HCT116 (cell line): ENCODE data around the gene APEX2. TPM values are rescaled to one million over a fixed set of nuclear protein-coding genes. Genes with fewer than 3 reads are reported as not detected.

Experiments
- ATAC-seq: fragments of 200-7000 bp; cut with Tn5 transposase; 2 replicates; pipeline ENCODE4 v1.9.1; 2020; ENCODE audit warnings: mild to moderate bottlenecking, moderate library complexity
- Bru-seq: library from RNA; stranded (reverse); fragments of 400-500 nt; gene quantifications from one replicate; lab custom pipeline; 2021; lab: Mats Ljungman, UMichigan
- BruChase-seq, 2 experiments: library from RNA; stranded (reverse); fragments of 400-500 nt; gene quantifications; one replicate each; lab custom pipeline; 2021; lab: Mats Ljungman, UMichigan
- BruUV-seq: library from RNA; stranded (reverse); fragments of 400-500 nt; replicated peaks from 2 replicates; lab custom pipeline; 2021; lab: Mats Ljungman, UMichigan
- CTCF ChIA-PET: fragments of 300-600 bp; sonication (Branson Sonifier 250); formaldehyde crosslinking; loops from one replicate; lab custom pipeline; 2021; ENCODE audit warnings: antibody characterized with exemption; lab: Charles Lee
- POLR2A ChIA-PET: fragments of 300-600, 350-600 bp; sonication (Branson Sonifier 250); formaldehyde crosslinking; loops from one replicate; lab custom pipeline; 2021; ENCODE audit warnings: antibody characterized with exemption; lab: Charles Lee
- RAD21 ChIA-PET, 2 experiments: fragments of 300-600 bp; sonication (Branson Sonifier 250); formaldehyde crosslinking; loops; one replicate each; lab custom pipeline; 2023; ENCODE audit warnings: low total read pairs in 2 of 2; ENCODE audit not compliant: uncharacterized antibody in 2 of 2, unreplicated experiment in 2 of 2, low non-redundant PET in 1 of 2; lab: Charles Lee
- DNase-seq: peaks from one replicate; pipeline ENCODE4 v3.0.0-alpha.2; 2010; ENCODE audit warnings: low read depth, low spot score
- H2AFZ ChIP-seq: fragments of 200-600 bp; shearing (Covaris generic), sonication (generic); 2 replicates; pipeline ENCODE4 v1.6.1; 2017; ENCODE audit warnings: low read depth, mixed run types, mixed read lengths, antibody characterized with exemption, low read length; ENCODE audit not compliant: poor library complexity, severe bottlenecking
- H3K27ac ChIP-seq: 2 replicates; pipeline ENCODE4 v1.5.1; 2012; ENCODE audit warnings: low read depth, low read length
- H3K27me3 ChIP-seq: fragments of 200-600 bp; sonication (generic); 2 replicates; pipeline ENCODE4 v1.6.1; 2016; ENCODE audit warnings: mixed run types, low read length, mixed read lengths; ENCODE audit not compliant: insufficient read depth
- H3K36me3 ChIP-seq, 2 experiments: fragments of 200-500 bp in 1 of 2; fragments of 200-600 bp in 1 of 2; sonication (Bioruptor generic) in 1 of 2; sonication (generic) in 1 of 2; 2 replicates each; pipeline versions ENCODE4 v1.5.1 to v1.6.1; 2014 to 2016; ENCODE audit warnings: low read length in 2 of 2, inconsistent platforms in 1 of 2, mixed read lengths in 1 of 2, mixed run types in 1 of 2; ENCODE audit not compliant: insufficient read depth in 2 of 2, control insufficient read depth in 1 of 2
- H3K4me1 ChIP-seq, 2 experiments: fragments of 200-600 bp in 1 of 2; sonication (generic) in 1 of 2; 2 replicates each; pipeline versions ENCODE4 v1.5.1 to v1.6.1; 2012 to 2017; ENCODE audit warnings: low read length in 2 of 2, inconsistent platforms in 1 of 2, mild to moderate bottlenecking in 1 of 2, mixed read lengths in 1 of 2, mixed run types in 1 of 2, moderate library complexity in 1 of 2; ENCODE audit not compliant: insufficient read depth in 2 of 2, control insufficient read depth in 1 of 2
- H3K4me2 ChIP-seq: fragments of 200-600 bp; sonication (generic); 2 replicates; pipeline ENCODE4 v1.6.1; 2017; ENCODE audit warnings: mixed run types, low read length, mixed read lengths
- H3K4me3 ChIP-seq, 2 experiments: fragments of 200-600 bp in 1 of 2; sonication (generic) in 1 of 2; replicated peaks in 1 of 2; 2 replicates each; pipeline ENCODE4 v1.5.1; 2011 to 2016; ENCODE audit warnings: low read length in 2 of 2, control low read depth in 1 of 2, low read depth in 1 of 2, mild to moderate bottlenecking in 1 of 2, mixed read lengths in 1 of 2, mixed run types in 1 of 2
- H3K79me2 ChIP-seq: fragments of 200-600 bp; sonication (generic); 2 replicates; pipeline ENCODE4 v1.6.1; 2017; ENCODE audit warnings: mild to moderate bottlenecking, mixed run types, low read length, moderate library complexity, mixed read lengths; ENCODE audit not compliant: insufficient read depth
- H3K9ac ChIP-seq: fragments of 200-600 bp; sonication (generic); 2 replicates; pipeline ENCODE4 v1.6.1; 2016; ENCODE audit warnings: low read length, mixed read lengths
- H3K9me2 ChIP-seq: fragments of 200-600 bp; sonication (generic), shearing (Covaris generic); 2 replicates; pipeline ENCODE4 v1.6.1; 2017; ENCODE audit warnings: mixed run types, mild to moderate bottlenecking, moderate library complexity; ENCODE audit not compliant: insufficient read depth
- H3K9me3 ChIP-seq, 2 experiments: fragments of 200-500 bp in 1 of 2; fragments of 200-600 bp in 1 of 2; sonication (Bioruptor generic) in 1 of 2; sonication (generic) in 1 of 2; 2 replicates each; pipeline ENCODE4 v1.6.1; 2014 to 2017; ENCODE audit warnings: low read length in 2 of 2, mixed read lengths in 2 of 2, inconsistent platforms in 1 of 2, low read depth in 1 of 2, mild to moderate bottlenecking in 1 of 2, mixed run types in 1 of 2, moderate library complexity in 1 of 2; ENCODE audit not compliant: control insufficient read depth in 1 of 2, insufficient read depth in 1 of 2
- H4K20me1 ChIP-seq: fragments of 200-600 bp; sonication (generic), shearing (Covaris generic); 2 replicates; pipeline ENCODE4 v1.6.1; 2017; ENCODE audit warnings: mixed run types, mild to moderate bottlenecking, moderate library complexity; ENCODE audit not compliant: insufficient read depth
- CBX3 ChIP-seq: IDR thresholded peaks from 2 replicates; pipeline ENCODE4 v1.6.1; 2012; ENCODE audit warnings: low read depth
- EGR1 ChIP-seq: IDR thresholded peaks from 2 replicates; pipeline ENCODE4 v1.6.1; 2012; ENCODE audit warnings: low read depth
- ELF1 ChIP-seq: IDR thresholded peaks from 2 replicates; pipeline ENCODE4 v1.6.1; 2012; ENCODE audit warnings: low read depth, borderline replicate concordance
- EZH2 ChIP-seq: fragments of 200-600 bp; sonication (generic); IDR thresholded peaks from 2 replicates; pipeline ENCODE4 v1.6.1; 2017; ENCODE audit warnings: antibody characterized with exemption, mixed run types
- EZH2phosphoT487 ChIP-seq: fragments of 200-600 bp; IDR thresholded peaks from 2 replicates; pipeline ENCODE4 v1.6.1; 2018; ENCODE audit warnings: antibody characterized with exemption, borderline replicate concordance
- RAD21 ChIP-seq: IDR thresholded peaks from 2 replicates; pipeline ENCODE4 v1.6.1; 2012; ENCODE audit warnings: low read depth, mild to moderate bottlenecking
- SIN3A ChIP-seq: IDR thresholded peaks from 2 replicates; pipeline ENCODE4 v1.6.1; 2012; ENCODE audit warnings: low read depth
- SP1 ChIP-seq: IDR thresholded peaks from 2 replicates; pipeline ENCODE4 v1.6.1; 2012; ENCODE audit warnings: low read depth
- TCF7L2 ChIP-seq: IDR thresholded peaks from 2 replicates; pipeline ENCODE4 v1.7.0; 2011; ENCODE audit warnings: borderline replicate concordance, inconsistent platforms; ENCODE audit not compliant: insufficient read depth, insufficient read length; ENCODE audit errors: extremely low read depth
- ZFX ChIP-seq: fragments of 450-650 bp; IDR thresholded peaks from 2 replicates; pipeline ENCODE4 v1.6.1; 2017
- intact Hi-C: fragments of 100-400 bp; cut with micrococcal nuclease; formaldehyde crosslinking; loops from 2 replicates; pipeline ENCODE4 v1.10.0; 2022
- long read RNA-seq: library from polyadenylated mRNA; unstranded; transcript quantifications from one replicate; pipeline ENCODE4 v2.0.0, GENCODE V29; 2021; ENCODE audit not compliant: unreplicated experiment
- polyA plus RNA-seq: library from polyadenylated mRNA; unstranded; fragments of >200 nt; gene quantifications from 2 replicates; pipeline ENCODE4 v1.2.1, GENCODE V29; 2012; ENCODE audit warnings: missing spikeins
- total RNA-seq: library from RNA; stranded (reverse); gene quantifications from one replicate; pipeline ENCODE4 v1.2.1, GENCODE V29; 2021; ENCODE audit not compliant: unreplicated experiment
- TF ChIP-seq, protein P1 (sequence below), 3 experiments: fragments of 200-600 bp in 1 of 3; sonication (generic) in 1 of 3; IDR thresholded peaks in 2 of 3; conservative IDR thresholded peaks in 1 of 3; 2 replicates each; pipeline ENCODE4 v1.5.1; 2012 to 2017; ENCODE audit warnings: low read depth in 2 of 3, low read length in 2 of 3, antibody characterized with exemption in 1 of 3, borderline replicate concordance in 1 of 3, control low read depth in 1 of 3, mild to moderate bottlenecking in 1 of 3, mixed read lengths in 1 of 3, mixed run types in 1 of 3, moderate library complexity in 1 of 3; ENCODE audit not compliant: insufficient read depth in 1 of 3
- TF ChIP-seq, protein P2 (sequence below): IDR thresholded peaks from 2 replicates; pipeline ENCODE4 v1.6.1; 2012
- TF ChIP-seq, protein P3 (sequence below): IDR thresholded peaks from 2 replicates; pipeline ENCODE4 v1.6.1; 2011; ENCODE audit warnings: mild to moderate bottlenecking, low read length, moderate library complexity; ENCODE audit not compliant: insufficient replicate concordance; ENCODE audit errors: extremely low read depth

APEX2 gene, protein sequence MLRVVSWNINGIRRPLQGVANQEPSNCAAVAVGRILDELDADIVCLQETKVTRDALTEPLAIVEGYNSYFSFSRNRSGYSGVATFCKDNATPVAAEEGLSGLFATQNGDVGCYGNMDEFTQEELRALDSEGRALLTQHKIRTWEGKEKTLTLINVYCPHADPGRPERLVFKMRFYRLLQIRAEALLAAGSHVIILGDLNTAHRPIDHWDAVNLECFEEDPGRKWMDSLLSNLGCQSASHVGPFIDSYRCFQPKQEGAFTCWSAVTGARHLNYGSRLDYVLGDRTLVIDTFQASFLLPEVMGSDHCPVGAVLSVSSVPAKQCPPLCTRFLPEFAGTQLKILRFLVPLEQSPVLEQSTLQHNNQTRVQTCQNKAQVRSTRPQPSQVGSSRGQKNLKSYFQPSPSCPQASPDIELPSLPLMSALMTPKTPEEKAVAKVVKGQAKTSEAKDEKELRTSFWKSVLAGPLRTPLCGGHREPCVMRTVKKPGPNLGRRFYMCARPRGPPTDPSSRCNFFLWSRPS
- total RNA-seq (28.2 TPM), Bru-seq, nascent RNA (percentile 81 among the genes with signal in this experiment), BruChase-seq, experiment 1, labeled RNA remaining after a 6-hour chase (percentile 79 among the genes with signal in this experiment), BruChase-seq, experiment 2, labeled RNA remaining after a 2-hour chase (percentile 88 among the genes with signal in this experiment)
- polyA plus RNA-seq, result 24.8 and 25.2 TPM in 2 replicates
- long read RNA-seq, transcript APEX2-201 (6 exons, 3,245 nt), result major isoform, 34 of 43 reads
- long read RNA-seq, partial matches to known transcripts, result 7 of 43 reads
- long read RNA-seq, other reads (novel, unspliced or antisense), result 1 of 43 reads

DNA sequence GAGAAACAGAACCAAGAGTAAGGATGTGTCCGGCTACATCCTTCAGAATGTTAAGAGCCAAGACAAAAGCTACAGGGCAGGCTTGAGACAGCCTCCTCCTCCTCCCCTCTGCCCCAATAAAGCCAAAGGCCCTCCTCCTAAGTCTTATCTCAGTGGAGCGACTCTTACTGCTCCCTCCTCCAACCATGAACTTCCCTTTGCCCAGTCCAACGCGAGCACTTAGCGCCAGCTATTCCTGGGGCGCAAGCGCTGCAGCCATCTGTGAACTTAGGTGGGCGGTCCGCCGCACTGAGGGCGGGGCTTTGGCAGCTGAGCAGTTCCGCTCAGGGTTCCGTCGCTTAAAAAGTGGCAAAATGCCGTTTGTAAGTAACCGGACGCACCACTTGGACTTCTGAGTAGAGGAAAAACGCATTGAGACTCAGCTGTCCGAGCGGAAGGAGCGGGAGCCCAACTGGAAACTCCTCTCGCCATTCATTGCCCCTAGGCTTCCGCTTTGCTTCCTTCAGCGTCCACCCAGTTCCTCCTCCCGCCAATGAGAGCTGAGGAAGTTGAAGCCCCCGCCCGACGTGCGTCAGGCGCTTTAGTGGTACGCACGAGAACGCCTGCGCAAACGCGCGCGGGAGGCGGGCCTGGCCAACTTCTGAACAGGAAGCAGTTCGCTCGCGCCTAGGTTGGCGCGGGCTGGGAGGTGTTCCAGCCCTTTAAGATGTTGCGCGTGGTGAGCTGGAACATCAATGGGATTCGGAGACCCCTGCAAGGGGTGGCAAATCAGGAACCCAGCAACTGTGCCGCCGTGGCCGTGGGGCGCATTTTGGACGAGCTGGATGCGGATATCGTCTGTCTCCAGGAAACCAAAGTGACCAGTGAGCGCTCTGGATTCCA lies at the start of gene APEX2:
Gene APEX2, plus strand, starts transcription at position 647 of the 882 bp plus-strand sequence. Its CDS starts 60 bp downstream, at position 707.
- RAD21 ChIA-PET, result no interaction called here
- BruUV-seq, result TSS peak; percentile 68
- H3K9me3 ChIP-seq, result no peaks in the 10 kb centered on the region
- POLR2A ChIA-PET, result interaction anchor here (1.0 to 2.5 kb wide), 3 partner anchors 10 to 21 kb away, joined by 3 to 10 read pairs (median 4); no protein-coding TSS in a partner anchor
- peak within 1 kb of the TSS; percentile 79 for H3K4me2 ChIP-seq
- H3K9ac ChIP-seq, result peak within 1 kb of the TSS; percentile 79
- CTCF ChIA-PET, result interaction anchor here (0.8 kb wide), 1 partner anchor 12 kb away, joined by 3 read pairs; no protein-coding TSS in a partner anchor
- no peak within 1 kb of the TSS for H2AFZ ChIP-seq
- peak within 1 kb of the TSS; percentile 75 for H3K4me3 ChIP-seq
- no peaks in the 10 kb centered on the region; a peak in 1 of 4 replicates for H3K36me3 ChIP-seq
- peaks cover 3 to 39% of the 10 kb centered on the region in 2 experiments; a peak in 3 of 4 replicates for H3K4me1 ChIP-seq
- peaks cover 33% of the 10 kb centered on the region for H3K79me2 ChIP-seq
- no peaks in the 10 kb centered on the region for H3K27me3 ChIP-seq
- ATAC-seq, result peak; percentile 95
- peak within 1 kb of the TSS; percentile 78 for H3K27ac ChIP-seq
- no peaks in the 10 kb centered on the region for H4K20me1 ChIP-seq
- peak; percentile 83 for DNase-seq
- no peaks in the 10 kb centered on the region for H3K9me2 ChIP-seq
- intact Hi-C loops, result no loop called here
- no peak for TF ChIP-seq CBX3
- TF ChIP-seq, protein P1, sequence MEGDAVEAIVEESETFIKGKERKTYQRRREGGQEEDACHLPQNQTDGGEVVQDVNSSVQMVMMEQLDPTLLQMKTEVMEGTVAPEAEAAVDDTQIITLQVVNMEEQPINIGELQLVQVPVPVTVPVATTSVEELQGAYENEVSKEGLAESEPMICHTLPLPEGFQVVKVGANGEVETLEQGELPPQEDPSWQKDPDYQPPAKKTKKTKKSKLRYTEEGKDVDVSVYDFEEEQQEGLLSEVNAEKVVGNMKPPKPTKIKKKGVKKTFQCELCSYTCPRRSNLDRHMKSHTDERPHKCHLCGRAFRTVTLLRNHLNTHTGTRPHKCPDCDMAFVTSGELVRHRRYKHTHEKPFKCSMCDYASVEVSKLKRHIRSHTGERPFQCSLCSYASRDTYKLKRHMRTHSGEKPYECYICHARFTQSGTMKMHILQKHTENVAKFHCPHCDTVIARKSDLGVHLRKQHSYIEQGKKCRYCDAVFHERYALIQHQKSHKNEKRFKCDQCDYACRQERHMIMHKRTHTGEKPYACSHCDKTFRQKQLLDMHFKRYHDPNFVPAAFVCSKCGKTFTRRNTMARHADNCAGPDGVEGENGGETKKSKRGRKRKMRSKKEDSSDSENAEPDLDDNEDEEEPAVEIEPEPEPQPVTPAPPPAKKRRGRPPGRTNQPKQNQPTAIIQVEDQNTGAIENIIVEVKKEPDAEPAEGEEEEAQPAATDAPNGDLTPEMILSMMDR (IDR thresholded peaks at IDR 0.05 in 2 of 3, conservative IDR thresholded peaks at IDR 0.05 in 1 of 3; ENCODE audit: borderline replicate concordance in 1 of 3, insufficient read depth in 1 of 3, low read depth in 2 of 3, low read length in 2 of 3), result no peak
- no peak for TF ChIP-seq SP1
- no peak for TF ChIP-seq EZH2phosphoT487
- no peak for TF ChIP-seq ZFX
- no peak for TF ChIP-seq TCF7L2
- TF ChIP-seq, protein P2, sequence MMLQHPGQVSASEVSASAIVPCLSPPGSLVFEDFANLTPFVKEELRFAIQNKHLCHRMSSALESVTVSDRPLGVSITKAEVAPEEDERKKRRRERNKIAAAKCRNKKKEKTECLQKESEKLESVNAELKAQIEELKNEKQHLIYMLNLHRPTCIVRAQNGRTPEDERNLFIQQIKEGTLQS, result no peak
- TF ChIP-seq, protein P3, sequence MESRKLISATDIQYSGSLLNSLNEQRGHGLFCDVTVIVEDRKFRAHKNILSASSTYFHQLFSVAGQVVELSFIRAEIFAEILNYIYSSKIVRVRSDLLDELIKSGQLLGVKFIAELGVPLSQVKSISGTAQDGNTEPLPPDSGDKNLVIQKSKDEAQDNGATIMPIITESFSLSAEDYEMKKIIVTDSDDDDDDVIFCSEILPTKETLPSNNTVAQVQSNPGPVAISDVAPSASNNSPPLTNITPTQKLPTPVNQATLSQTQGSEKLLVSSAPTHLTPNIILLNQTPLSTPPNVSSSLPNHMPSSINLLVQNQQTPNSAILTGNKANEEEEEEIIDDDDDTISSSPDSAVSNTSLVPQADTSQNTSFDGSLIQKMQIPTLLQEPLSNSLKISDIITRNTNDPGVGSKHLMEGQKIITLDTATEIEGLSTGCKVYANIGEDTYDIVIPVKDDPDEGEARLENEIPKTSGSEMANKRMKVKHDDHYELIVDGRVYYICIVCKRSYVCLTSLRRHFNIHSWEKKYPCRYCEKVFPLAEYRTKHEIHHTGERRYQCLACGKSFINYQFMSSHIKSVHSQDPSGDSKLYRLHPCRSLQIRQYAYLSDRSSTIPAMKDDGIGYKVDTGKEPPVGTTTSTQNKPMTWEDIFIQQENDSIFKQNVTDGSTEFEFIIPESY, result no peak
- TF ChIP-seq RAD21, result no peak
- TF ChIP-seq EZH2, result no peak
- no peak for TF ChIP-seq ELF1
- no peak for TF ChIP-seq EGR1
- TF ChIP-seq SIN3A, result no peak
